Esophagus squamous epithelium (tissue), 4 donors: ENCODE data around the gene LAP3.

Experiments used
- CTCF ChIP-seq, 6 experiments: fragments of 450-650 bp in 4 of 6; fragments of 200-600 bp in 2 of 6; sonication (generic) in 2 of 6; IDR thresholded peaks; one replicate each; pipeline ENCODE4 v1.5.1; 2016 to 2019; ENCODE audit warnings: antibody characterized with exemption in 6 of 6, mild to moderate bottlenecking in 4 of 6, moderate library complexity in 4 of 6
- POLR2A ChIP-seq, 4 donors: fragments of 450-650 bp; IDR thresholded peaks; one replicate each; pipeline ENCODE4 v1.6.1; 2017; ENCODE audit warnings: antibody characterized with exemption in 4 of 4, mild to moderate bottlenecking in 4 of 4, moderate library complexity in 3 of 4

- TF ChIP-seq CTCF (IDR thresholded peaks at IDR 0.05) = peak; percentile 72 to 88 (median 83)
- TF ChIP-seq POLR2A (IDR thresholded peaks at IDR 0.05) = no peak
Observed at GRCh38 chr4:17636696-17637622, 60.0 kb downstream of the LAP3 start.
